HFFc6 (cell line): ENCODE results near the gene OLFM2. TPM values are rescaled to one million over a fixed set of nuclear protein-coding genes. Genes with fewer than 3 reads are reported as not detected.
"Not testable (repeated sequence)": the region's sequence is repeated elsewhere in the genome, so short reads cannot be mapped to it uniquely, and the experiment has no call there.

ENCODE experiments used
- DNase-seq: peaks from one replicate; pipeline ENCODE4 v3.0.0-alpha.2; 2018
- H3K27ac Mint-ChIP-seq: 2 replicates; pipeline ENCODE4 v1.8.0; 2020; ENCODE audit warnings: mild to moderate bottlenecking, mixed read lengths
- H3K27me3 Mint-ChIP-seq: 2 replicates; pipeline ENCODE4 v1.8.0; 2021; ENCODE audit warnings: mild to moderate bottlenecking, moderate library complexity, mixed read lengths; ENCODE audit not compliant: insufficient read depth
- H3K36me3 Mint-ChIP-seq: 2 replicates; pipeline ENCODE4 v1.8.0; 2021; ENCODE audit warnings: low read depth, mixed read lengths
- H3K4me1 Mint-ChIP-seq: 2 replicates; pipeline ENCODE4 v1.8.0; 2020; ENCODE audit warnings: low read depth, mixed read lengths
- H3K4me3 Mint-ChIP-seq: 2 replicates; pipeline ENCODE4 v1.8.0; 2020; ENCODE audit warnings: mild to moderate bottlenecking, moderate library complexity, mixed read lengths
- H3K9me3 Mint-ChIP-seq: 2 replicates; pipeline ENCODE4 v1.8.0; 2020; ENCODE audit warnings: mild to moderate bottlenecking, mixed read lengths
- CTCF ChIP-seq: fragments of 200-600 bp; sonication (generic); IDR thresholded peaks from 2 replicates; pipeline ENCODE4 v1.5.0; 2021; ENCODE audit warnings: antibody characterized with exemption, mild to moderate bottlenecking
- total RNA-seq, 6 experiments: library from RNA; stranded (reverse); fragmentation: NEBNext Ultra II Directional; extraction: Animal tissue kit (Norgen Biotek cat#: 25700); gene quantifications; 2 replicates in 1 of 6; 3 replicates in 5 of 6; pipeline ENCODE4 v1.2.3, GENCODE V29; 2021

The OLFM2 gene
- total RNA-seq, 6 experiments from 2014 or later = 1.9 to 7.0 (median 6.3) TPM

- no peak for DNase-seq
- Mint-ChIP-seq H3K27ac (no peak overlapping the region), H3K4me1 (peaks cover 12% of the 10 kb centered on the region), H3K4me3 (no peak overlapping the region), H3K9me3 (no peaks in the 10 kb centered on the region), H3K36me3 (no peaks in the 10 kb centered on the region), H3K27me3 (peaks cover 3% of the 10 kb centered on the region; the same call in 1 of the 2 replicates)
- TF ChIP-seq CTCF = no peak
Observed at GRCh38 chr19:9952276-9952675, 16.0 kb upstream of the OLFM2 start.

GRCh38 chr19:9947441-9947840, 11.1 kb upstream of the OLFM2 start:
- Mint-ChIP-seq H3K27me3 (peaks cover 7% of the 10 kb centered on the region), H3K9me3 (peaks cover 7% of the 10 kb centered on the region; the same call in 1 of the 2 replicates), H3K4me1 (peaks cover 19% of the 10 kb centered on the region), H3K36me3 (peaks cover 6% of the 10 kb centered on the region; the same call in 1 of the 2 replicates), H3K4me3 (no peak overlapping the region), H3K27ac (peak overlapping the region; percentile 39; the same call in 1 of the 2 replicates)
- no peak for DNase-seq
- TF ChIP-seq CTCF = no peak

- H3K4me3 Mint-ChIP-seq = not testable (repeated sequence)
- H3K4me1 Mint-ChIP-seq = peaks cover 21% of the 10 kb centered on the region
Observed at GRCh38 chr19:9946528-9947125, 10.3 kb upstream of the OLFM2 start.

GRCh38 chr19:9945319-9945966, 9.1 kb upstream of the OLFM2 start:
- Mint-ChIP-seq H3K27ac (peak overlapping the region; percentile 98), H3K27me3 (peaks cover 7% of the 10 kb centered on the region), H3K36me3 (peaks cover 6% of the 10 kb centered on the region; the same call in 1 of the 2 replicates), H3K4me1 (peaks cover 33% of the 10 kb centered on the region), H3K9me3 (peaks cover 17% of the 10 kb centered on the region; the same call in 1 of the 2 replicates), H3K4me3 (peak overlapping the region; percentile 68)
- TF ChIP-seq CTCF = peak; percentile 63
- DNase-seq = peak; percentile 97

More at GRCh38 chr19:9946528-9947125, 10.3 kb upstream of the OLFM2 start:
- peak overlapping the region; percentile 98 for H3K27ac Mint-ChIP-seq
- H3K27me3 Mint-ChIP-seq, H3K36me3 Mint-ChIP-seq, DNase-seq: not testable (repeated sequence)
- peaks cover 15% of the 10 kb centered on the region; the same call in 1 of the 2 replicates for H3K9me3 Mint-ChIP-seq

- Mint-ChIP-seq H3K9me3 (peaks cover 17% of the 10 kb centered on the region; the same call in 1 of the 2 replicates), H3K27me3 (peaks cover 12% of the 10 kb centered on the region)
Observed at GRCh38 chr19:9943744-9944143, 7.4 kb upstream of the OLFM2 start.

More at GRCh38 chr19:9943744-9944143, 7.4 kb upstream of the OLFM2 start:
- peaks cover 11% of the 10 kb centered on the region for H3K36me3 Mint-ChIP-seq
- H3K27ac Mint-ChIP-seq = no peak overlapping the region
- peaks cover 32% of the 10 kb centered on the region for H3K4me1 Mint-ChIP-seq
- no peak for DNase-seq
- no peak for TF ChIP-seq CTCF
- H3K4me3 Mint-ChIP-seq = no peak overlapping the region
